Fibroblast of lung (primary cell): ENCODE measurements around the gene WIPF3. TPM values are rescaled to one million over a fixed set of nuclear protein-coding genes. Genes with fewer than 3 reads are reported as not detected.

ENCODE experiments used
- DNase-seq, 2 donors: peaks; one replicate each; pipeline versions ENCODE4 v3.0.0 to v3.0.0-alpha.2; 2010; ENCODE audit warnings: low read depth in 2 of 2
- H2AFZ ChIP-seq: 2 replicates; pipeline ENCODE4 v1.5.1; 2012; ENCODE audit warnings: low read length, control low read depth, inconsistent platforms
- H3K27ac ChIP-seq: 2 replicates; pipeline ENCODE4 v1.5.1; 2011; ENCODE audit warnings: low read length, control low read depth; ENCODE audit not compliant: insufficient read depth
- H3K27me3 ChIP-seq: 2 replicates; pipeline ENCODE4 v1.5.1; 2011; ENCODE audit warnings: mild to moderate bottlenecking, low read length; ENCODE audit not compliant: control insufficient read depth, insufficient read depth
- H3K36me3 ChIP-seq: 2 replicates; pipeline ENCODE4 v1.5.1; 2011; ENCODE audit warnings: low read length; ENCODE audit not compliant: control insufficient read depth, insufficient read depth
- H3K4me1 ChIP-seq: 2 replicates; pipeline ENCODE4 v1.5.1; 2011; ENCODE audit warnings: low read length; ENCODE audit not compliant: control insufficient read depth, insufficient read depth; ENCODE audit errors: extremely low read depth
- H3K4me2 ChIP-seq: 2 replicates; pipeline ENCODE4 v1.5.1; 2011; ENCODE audit warnings: low read length, control low read depth; ENCODE audit not compliant: insufficient read depth; ENCODE audit errors: extremely low read depth
- H3K4me3 ChIP-seq, 4 experiments: fragments of 200-600 bp in 1 of 4; sonication (generic) in 1 of 4; replicated peaks in 1 of 4; 2 replicates each; pipeline ENCODE4 v1.5.1; 2011 to 2016; ENCODE audit warnings: low read length in 4 of 4, low read depth in 3 of 4, mild to moderate bottlenecking in 3 of 4, control low read depth in 2 of 4, inconsistent platforms in 1 of 4, mixed read lengths in 1 of 4; ENCODE audit not compliant: insufficient read depth in 1 of 4; ENCODE audit errors: control extremely low read depth in 1 of 4
- H3K79me2 ChIP-seq: 2 replicates; pipeline ENCODE4 v1.5.1; 2012; ENCODE audit warnings: mild to moderate bottlenecking, low read length, inconsistent platforms; ENCODE audit not compliant: control insufficient read depth, insufficient read depth
- H3K9ac ChIP-seq: 2 replicates; pipeline ENCODE4 v1.5.1; 2011; ENCODE audit warnings: mild to moderate bottlenecking, low read length, control low read depth; ENCODE audit not compliant: insufficient read depth
- H3K9me3 ChIP-seq: 2 replicates; pipeline ENCODE4 v1.5.1; 2012; ENCODE audit warnings: low read depth, low read length; ENCODE audit not compliant: control insufficient read depth, insufficient read depth
- H4K20me1 ChIP-seq: 2 replicates; pipeline ENCODE4 v1.5.1; 2011; ENCODE audit warnings: low read length; ENCODE audit not compliant: control insufficient read depth, insufficient read depth; ENCODE audit errors: extremely low read depth
- CTCF ChIP-seq, 2 donors: IDR thresholded peaks in 1 of 2; conservative IDR thresholded peaks in 1 of 2; 1 replicate in 1 of 2; 2 replicates in 1 of 2; pipeline ENCODE4 v1.5.1; 2011 to 2012; ENCODE audit warnings: low read length in 2 of 2, control low read depth in 1 of 2, inconsistent platforms in 1 of 2, low read depth in 1 of 2, mild to moderate bottlenecking in 1 of 2
- EZH2 ChIP-seq: IDR thresholded peaks from 2 replicates; pipeline ENCODE4 v1.5.1; 2012; ENCODE audit warnings: low read length, control low read depth, mild to moderate bottlenecking; ENCODE audit errors: missing control alignments
- polyA plus RNA-seq, 2 donors: library from polyadenylated mRNA; depleted of rRNA in 1 of 2; stranded (reverse) in 1 of 2; unstranded in 1 of 2; fragments of >200 nt; gene quantifications; 2 replicates each; pipeline ENCODE4 v1.2.1, GENCODE V29; 2011 to 2012; ENCODE audit warnings: missing spikeins in 1 of 2
- total RNA-seq: library from RNA; depleted of rRNA; stranded (reverse); fragments of >200 nt; gene quantifications from 2 replicates; pipeline ENCODE4 v1.2.1, GENCODE V29; 2014

WIPF3 gene
- total and polyA plus RNA-seq, 2 donors (not counting 1 experiment from before 2014, with no cell fraction given): 0.33 TPM; not detected in 1

DNA sequence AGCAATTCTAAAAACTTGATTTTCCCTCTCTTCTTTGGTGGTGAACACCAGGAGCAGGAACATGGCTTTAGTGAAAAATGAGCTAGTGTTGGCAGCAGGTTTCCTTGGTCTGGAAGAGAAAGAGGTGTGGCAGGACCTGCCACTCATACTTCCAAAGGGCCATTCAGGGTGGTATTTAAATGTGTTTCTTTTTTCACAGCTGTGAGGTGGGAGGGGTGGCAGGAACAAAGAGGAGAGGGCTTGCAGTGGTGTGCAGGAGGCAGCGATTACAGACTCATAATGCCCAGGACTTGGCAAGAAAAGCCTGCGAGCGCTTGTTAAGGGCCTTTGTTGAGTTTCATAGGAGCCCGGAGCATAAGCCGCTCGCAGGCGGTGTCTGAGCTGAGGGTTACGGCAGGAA is 36.8 kb downstream of the WIPF3 start:
- no peak for TF ChIP-seq CTCF (conservative IDR thresholded peaks at IDR 0.05 in 1 of 2, IDR thresholded peaks at IDR 0.05 in 1 of 2; ENCODE audit: low read depth in 1 of 2, low read length in 2 of 2)
- no peak for TF ChIP-seq EZH2
- Histone ChIP-seq H3K27ac (no peak overlapping the region), H3K4me2 (no peak overlapping the region), H3K4me1 (no peaks in the 10 kb centered on the region), H3K79me2 (no peaks in the 10 kb centered on the region), H3K9ac (no peak overlapping the region), H3K27me3 (peaks cover 2% of the 10 kb centered on the region), H3K36me3 (no peaks in the 10 kb centered on the region), H2AFZ (no peak overlapping the region), H3K4me3 (no peak overlapping the region), H3K9me3 (no peaks in the 10 kb centered on the region), H4K20me1 (no peaks in the 10 kb centered on the region)
- DNase-seq: no peak

DNA sequence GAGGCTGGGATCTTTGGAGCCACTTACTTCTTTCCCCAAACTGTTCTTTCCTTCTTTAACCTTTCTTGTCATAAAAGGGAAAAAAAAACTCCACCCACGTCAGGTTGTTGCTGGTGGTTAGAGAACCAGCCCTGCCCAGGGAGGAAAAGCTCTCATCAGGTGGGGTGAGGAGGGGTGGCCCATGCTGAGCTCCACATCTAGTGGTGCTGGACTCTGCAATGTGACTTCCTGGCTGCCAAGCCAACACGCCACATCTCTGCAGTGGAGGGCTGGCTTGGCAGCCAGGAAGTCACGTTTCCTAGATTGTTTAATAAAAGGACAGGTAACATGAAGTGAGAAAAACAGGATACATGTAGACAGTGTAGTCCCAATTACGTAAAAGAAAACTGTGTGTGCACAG is 37.4 kb downstream of the WIPF3 start:
- Histone ChIP-seq H4K20me1 (no peaks in the 10 kb centered on the region), H3K9ac (no peak overlapping the region), H3K27me3 (peaks cover 2% of the 10 kb centered on the region), H3K79me2 (no peaks in the 10 kb centered on the region), H3K4me2 (no peak overlapping the region), H3K4me3 (no peak overlapping the region), H3K27ac (no peak overlapping the region), H3K9me3 (no peaks in the 10 kb centered on the region), H2AFZ (no peak overlapping the region), H3K4me1 (no peaks in the 10 kb centered on the region), H3K36me3 (no peaks in the 10 kb centered on the region)
- DNase-seq: no peak
- TF ChIP-seq CTCF (conservative IDR thresholded peaks at IDR 0.05 in 1 of 2, IDR thresholded peaks at IDR 0.05 in 1 of 2; ENCODE audit: low read depth in 1 of 2, low read length in 2 of 2): no peak
- TF ChIP-seq EZH2: no peak

DNA sequence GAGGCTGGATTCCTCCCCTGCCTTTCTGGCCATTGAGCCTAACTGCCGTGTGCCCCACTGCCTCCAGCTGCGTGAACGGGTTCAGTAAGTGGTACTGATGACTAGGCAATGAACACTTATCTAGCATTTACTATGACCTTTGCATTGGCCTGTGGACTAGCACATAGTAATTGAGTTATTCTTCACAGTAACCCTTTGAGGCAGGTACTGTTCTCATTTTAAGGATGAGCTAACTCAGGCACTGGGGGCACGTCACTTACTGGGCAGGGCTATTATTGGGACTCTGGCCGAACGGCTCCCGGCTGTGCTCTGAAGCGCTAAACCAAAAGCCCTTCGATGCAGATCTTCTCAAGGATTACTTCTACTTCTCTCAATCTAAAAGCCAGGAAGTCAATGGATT is 38.3 kb downstream of the WIPF3 start:
- H3K27ac ChIP-seq: no peak overlapping the region
- TF ChIP-seq CTCF (conservative IDR thresholded peaks at IDR 0.05 in 1 of 2, IDR thresholded peaks at IDR 0.05 in 1 of 2; ENCODE audit: low read depth in 1 of 2, low read length in 2 of 2) (no peak), EZH2 (no peak)
- H3K4me1 ChIP-seq: no peaks in the 10 kb centered on the region

More for the DNA sequence above, 38.3 kb downstream of the WIPF3 start:
- no peak overlapping the region for H2AFZ ChIP-seq
- peaks cover 2% of the 10 kb centered on the region for H3K27me3 ChIP-seq
- no peaks in the 10 kb centered on the region for H3K79me2 ChIP-seq
- H3K4me2 ChIP-seq: no peak overlapping the region
- DNase-seq: no peak
- no peak overlapping the region for H3K4me3 ChIP-seq
- no peaks in the 10 kb centered on the region for H3K36me3 ChIP-seq
- no peak overlapping the region for H3K9ac ChIP-seq
- H3K9me3 ChIP-seq: no peaks in the 10 kb centered on the region
- no peaks in the 10 kb centered on the region for H4K20me1 ChIP-seq
